H1 (cell line): ENCODE results near the gene SCGB1C2.

Experiments used
- EP300 ChIP-seq, 2 experiments: IDR thresholded peaks; 1 replicate in 1 of 2; 2 replicates in 1 of 2; pipeline ENCODE4 v1.6.1; 2011 to 2012; ENCODE audit warnings: low read depth in 2 of 2, low read length in 2 of 2, mild to moderate bottlenecking in 2 of 2, borderline replicate concordance in 1 of 2, inconsistent platforms in 1 of 2, moderate library complexity in 1 of 2
- HDAC6 ChIP-seq: IDR thresholded peaks from one replicate; pipeline ENCODE4 v1.7.1; 2012; ENCODE audit warnings: low read depth, mild to moderate bottlenecking, inconsistent platforms, low read length, moderate library complexity
- POLR2AphosphoS5 ChIP-seq: IDR thresholded peaks from 2 replicates; pipeline ENCODE4 v1.6.1; 2011; ENCODE audit warnings: low read depth, low read length

DNA sequence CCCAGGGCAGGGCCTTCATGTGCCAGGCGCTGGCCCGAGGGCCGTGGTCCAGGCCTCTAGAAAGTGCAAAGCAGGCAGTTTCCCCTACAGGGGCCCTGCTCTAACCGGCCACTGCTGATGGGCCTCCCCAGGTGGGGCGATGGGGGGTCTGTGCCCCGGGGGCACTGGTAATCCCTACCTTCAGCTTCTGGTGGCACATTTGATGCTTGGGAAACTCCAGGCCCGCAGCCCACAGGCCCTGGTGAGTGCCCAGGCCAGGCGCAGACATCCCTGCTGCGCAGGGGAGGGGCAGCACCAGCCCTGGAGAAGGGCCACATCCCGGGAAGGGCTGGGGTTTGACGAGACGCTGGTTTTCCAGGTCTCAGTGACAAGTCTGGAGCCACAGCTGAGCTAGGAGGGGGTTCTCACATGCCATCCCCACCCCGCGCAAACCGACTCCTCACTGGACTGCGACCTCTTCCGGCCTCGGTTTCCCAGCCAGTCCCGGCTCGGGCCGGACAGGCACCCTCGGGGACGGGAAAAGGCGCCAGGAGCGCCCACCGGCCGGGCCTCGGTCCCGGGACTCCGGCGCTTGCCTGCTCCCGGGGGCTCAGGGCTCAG is 42.5 kb downstream of the SCGB1C2 start:
- TF ChIP-seq HDAC6 (no peak), EP300 (IDR thresholded peaks at IDR 0.05; ENCODE audit: borderline replicate concordance in 1 of 2, low read depth in 2 of 2, low read length in 2 of 2) (no peak), POLR2AphosphoS5 (no peak)
